Smooth muscle cell (in vitro differentiated cells): ENCODE data around the gene C7orf25. TPM values are rescaled to one million over a fixed set of nuclear protein-coding genes. Genes with fewer than 3 reads are reported as not detected.

Experiments used
- DNase-seq: peaks from one replicate; lab custom pipeline; 2025; ENCODE audit not compliant: unreplicated experiment; lab: John Stamatoyannopoulos, UW
- H2AFZ ChIP-seq: fragments of 200-600 bp; sonication (generic); 2 replicates; pipeline ENCODE4 v1.6.0; 2016; ENCODE audit warnings: antibody characterized with exemption, low read depth, mild to moderate bottlenecking
- H3F3A ChIP-seq: fragments of 200-600 bp; sonication (generic); 2 replicates; pipeline ENCODE4 v1.6.0; 2017; ENCODE audit warnings: antibody characterized with exemption, low read depth
- H3K27ac ChIP-seq: fragments of 200-600 bp; sonication (generic); 2 replicates; pipeline ENCODE4 v1.5.1; 2016; ENCODE audit warnings: low read depth, mild to moderate bottlenecking
- H3K27me3 ChIP-seq: fragments of 200-600 bp; sonication (generic); 2 replicates; pipeline ENCODE4 v1.6.1; 2016; ENCODE audit warnings: low read depth, mild to moderate bottlenecking
- H3K36me3 ChIP-seq: fragments of 200-600 bp; sonication (generic); 2 replicates; pipeline ENCODE4 v1.5.1; 2016; ENCODE audit warnings: low read depth
- H3K4me1 ChIP-seq: fragments of 200-600 bp; sonication (generic); 2 replicates; pipeline ENCODE4 v1.5.1; 2016; ENCODE audit warnings: low read depth
- H3K4me2 ChIP-seq: fragments of 200-600 bp; sonication (generic); 2 replicates; pipeline ENCODE4 v1.6.0; 2016; ENCODE audit warnings: mild to moderate bottlenecking
- H3K4me3 ChIP-seq: fragments of 200-600 bp; sonication (generic); 2 replicates; pipeline ENCODE4 v1.5.1; 2016; ENCODE audit warnings: mild to moderate bottlenecking
- H3K79me2 ChIP-seq: fragments of 200-600 bp; sonication (generic); 2 replicates; pipeline ENCODE4 v1.6.0; 2016; ENCODE audit warnings: low read depth, mild to moderate bottlenecking
- H3K9ac ChIP-seq: fragments of 200-600 bp; sonication (generic); 2 replicates; pipeline ENCODE4 v1.6.0; 2016; ENCODE audit warnings: low read depth
- H3K9me3 ChIP-seq: fragments of 200-600 bp; sonication (generic); replicated peaks from 2 replicates; pipeline ENCODE4 v1.5.1; 2016; ENCODE audit warnings: low read depth
- H4K20me1 ChIP-seq: fragments of 200-600 bp; sonication (generic); 2 replicates; pipeline ENCODE4 v1.6.0; 2016; ENCODE audit warnings: low read depth
- CTCF ChIP-seq: fragments of 200-600 bp; sonication (generic); IDR thresholded peaks from 2 replicates; pipeline ENCODE4 v1.5.1; 2017; ENCODE audit warnings: borderline replicate concordance, mild to moderate bottlenecking, antibody characterized with exemption; ENCODE audit not compliant: insufficient read depth, poor library complexity, severe bottlenecking
- WGBS: methylation state at CpG from one replicate; pipeline ENCODE4 v1.1.7; 2016; ENCODE audit warnings: low lambda C conversion rate; 5-methylcytosine and 5-hydroxymethylcytosine counted together
- polyA plus RNA-seq: library from polyadenylated mRNA; unstranded; fragments of >200 nt; fragmentation: Nextera tagmentation; extraction: Ambion mirVana; gene quantifications from 2 replicates; pipeline ENCODE4 v1.2.1, GENCODE V29; 2016
- total RNA-seq: library from RNA; depleted of rRNA; stranded (reverse); fragments of >200 nt; gene quantifications from 2 replicates; pipeline ENCODE4 v1.2.3, GENCODE V29; 2014

The C7orf25 gene
- total and polyA plus RNA-seq, 2 experiments from 2014 or later: 2.2 to 7.4 TPM

GRCh38 chr7:42906181-42906580 lies 5.7 kb downstream of the C7orf25 start:
- Histone ChIP-seq H2AFZ (no peak overlapping the region), H3F3A (no peaks in the 10 kb centered on the region), H3K36me3 (no peaks in the 10 kb centered on the region), H3K4me2 (no peak overlapping the region), H3K27ac (no peak overlapping the region), H3K79me2 (peaks cover 6% of the 10 kb centered on the region), H3K27me3 (no peaks in the 10 kb centered on the region), H3K4me3 (no peak overlapping the region), H3K4me1 (peaks cover 6% of the 10 kb centered on the region), H3K9ac (no peak overlapping the region), H3K9me3 (no peaks in the 10 kb centered on the region), H4K20me1 (no peaks in the 10 kb centered on the region)
- WGBS: 91% methylated on average over 1 of the region's 1 CpG
- no peak for TF ChIP-seq CTCF
- DNase-seq: no peak

DNA sequence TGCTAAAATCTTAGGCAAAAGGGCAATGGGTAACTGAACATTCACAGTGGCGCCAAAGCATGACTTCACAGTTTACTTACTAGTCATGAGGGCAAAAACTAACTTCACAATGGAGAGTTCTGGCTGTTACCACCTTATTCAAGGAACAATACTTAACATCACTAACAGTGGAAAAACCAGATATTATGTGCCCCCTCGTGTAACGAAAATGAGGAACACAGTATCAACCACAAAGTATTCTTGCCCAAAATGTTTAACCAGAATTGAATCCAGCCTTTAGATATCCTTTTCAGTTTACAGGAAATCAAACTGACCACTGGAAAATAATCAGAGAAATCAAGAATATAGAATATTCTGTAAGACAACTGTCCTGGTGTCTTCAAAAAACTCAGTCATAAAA lies 9.5 kb downstream of the C7orf25 start:
- H3K27ac ChIP-seq: no peak overlapping the region
- H3K4me1 ChIP-seq: no peaks in the 10 kb centered on the region
- no peaks in the 10 kb centered on the region for H3K27me3 ChIP-seq
- H3K79me2 ChIP-seq: no peaks in the 10 kb centered on the region
- no peak overlapping the region for H3K9ac ChIP-seq
- no peak for TF ChIP-seq CTCF
- H3K4me3 ChIP-seq: no peak overlapping the region
- H3K9me3 ChIP-seq: no peaks in the 10 kb centered on the region
- H3F3A ChIP-seq: no peaks in the 10 kb centered on the region
- H3K4me2 ChIP-seq: no peak overlapping the region
- WGBS: 56% methylated on average over 3 of the region's 3 CpGs
- H2AFZ ChIP-seq: no peak overlapping the region
- no peaks in the 10 kb centered on the region for H4K20me1 ChIP-seq
- no peaks in the 10 kb centered on the region for H3K36me3 ChIP-seq
- DNase-seq: no peak

GRCh38 chr7:42900842-42901241 lies 11.0 kb downstream of the C7orf25 start:
- no peaks in the 10 kb centered on the region for H4K20me1 ChIP-seq
- H3K27ac ChIP-seq: no peak overlapping the region
- H3K4me3 ChIP-seq: no peak overlapping the region
- no peak overlapping the region for H3K9ac ChIP-seq
- H3K9me3 ChIP-seq: no peaks in the 10 kb centered on the region
- TF ChIP-seq CTCF: no peak
- H3K27me3 ChIP-seq: no peaks in the 10 kb centered on the region
- H3F3A ChIP-seq: no peaks in the 10 kb centered on the region
- no peaks in the 10 kb centered on the region for H3K79me2 ChIP-seq
- H3K36me3 ChIP-seq: no peaks in the 10 kb centered on the region
- no peak for DNase-seq
- H2AFZ ChIP-seq: no peak overlapping the region
- no peak overlapping the region for H3K4me2 ChIP-seq
- H3K4me1 ChIP-seq: no peaks in the 10 kb centered on the region

GRCh38 chr7:42893346-42894240 lies 18.3 kb downstream of the C7orf25 start:
- no peak for TF ChIP-seq CTCF
- no peaks in the 10 kb centered on the region for H3K27me3 ChIP-seq
- no peak overlapping the region for H3K4me3 ChIP-seq
- no peaks in the 10 kb centered on the region for H4K20me1 ChIP-seq
- H3K27ac ChIP-seq: no peak overlapping the region
- H2AFZ ChIP-seq: no peak overlapping the region
- no peaks in the 10 kb centered on the region for H3K9me3 ChIP-seq
- H3K4me1 ChIP-seq: peaks cover 9% of the 10 kb centered on the region
- no peaks in the 10 kb centered on the region for H3K36me3 ChIP-seq
- H3K79me2 ChIP-seq: no peaks in the 10 kb centered on the region
- H3F3A ChIP-seq: peaks cover 4% of the 10 kb centered on the region
- no peak for DNase-seq
- WGBS: 91% methylated on average over 8 of the region's 9 CpGs
- no peak overlapping the region for H3K9ac ChIP-seq
- H3K4me2 ChIP-seq: no peak overlapping the region
